Measurements from ENCODE around the gene LORICRIN.

LORICRIN gene

DNA sequence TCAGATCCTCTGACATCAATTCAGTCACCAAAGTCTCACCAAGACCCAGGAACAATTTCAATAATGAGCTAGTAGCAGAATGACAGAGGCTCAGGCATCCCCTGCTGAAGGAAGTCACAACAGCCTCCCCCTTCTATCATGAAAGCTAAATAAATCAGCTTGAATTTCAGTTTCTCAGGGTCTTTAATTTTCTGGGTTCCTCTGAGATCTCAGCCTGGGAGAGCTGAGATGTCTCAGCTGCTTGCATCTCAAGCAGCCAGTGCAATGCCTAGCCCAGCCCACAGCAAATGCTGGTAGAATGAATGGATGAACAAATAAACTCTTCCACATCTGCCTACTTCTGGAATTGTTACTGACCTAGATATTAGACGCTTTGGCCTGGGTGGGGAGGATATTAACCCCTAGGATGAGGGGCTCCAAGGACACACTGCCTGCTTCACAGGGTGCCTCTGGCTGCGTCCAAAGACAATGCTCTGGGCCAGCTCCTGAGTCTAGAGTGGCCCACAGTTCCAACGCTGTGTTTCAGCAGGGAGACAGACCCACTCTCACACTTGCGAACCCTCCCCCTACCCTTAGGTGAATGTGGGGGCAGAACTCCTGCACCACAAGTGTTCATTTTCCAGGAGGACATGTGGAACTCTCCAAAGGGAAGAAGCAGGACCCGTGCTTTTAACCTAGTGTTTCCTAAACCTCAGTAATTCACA, 11.2 kb upstream of the LORICRIN start:
- no peak overlapping the region for H3K4me3 ChIP-seq
- H3K36me3 ChIP-seq: no peaks in the 10 kb centered on the region
- no peak overlapping the region for H3K27ac ChIP-seq
- intact Hi-C loops (cut with DNase I; ENCODE audit: low total_unique reads): no loop called here
- no peaks in the 10 kb centered on the region for H3K4me1 ChIP-seq
- no peak for DNase-seq
- no peaks in the 10 kb centered on the region for H3K9me3 ChIP-seq
- TF ChIP-seq, protein P1, sequence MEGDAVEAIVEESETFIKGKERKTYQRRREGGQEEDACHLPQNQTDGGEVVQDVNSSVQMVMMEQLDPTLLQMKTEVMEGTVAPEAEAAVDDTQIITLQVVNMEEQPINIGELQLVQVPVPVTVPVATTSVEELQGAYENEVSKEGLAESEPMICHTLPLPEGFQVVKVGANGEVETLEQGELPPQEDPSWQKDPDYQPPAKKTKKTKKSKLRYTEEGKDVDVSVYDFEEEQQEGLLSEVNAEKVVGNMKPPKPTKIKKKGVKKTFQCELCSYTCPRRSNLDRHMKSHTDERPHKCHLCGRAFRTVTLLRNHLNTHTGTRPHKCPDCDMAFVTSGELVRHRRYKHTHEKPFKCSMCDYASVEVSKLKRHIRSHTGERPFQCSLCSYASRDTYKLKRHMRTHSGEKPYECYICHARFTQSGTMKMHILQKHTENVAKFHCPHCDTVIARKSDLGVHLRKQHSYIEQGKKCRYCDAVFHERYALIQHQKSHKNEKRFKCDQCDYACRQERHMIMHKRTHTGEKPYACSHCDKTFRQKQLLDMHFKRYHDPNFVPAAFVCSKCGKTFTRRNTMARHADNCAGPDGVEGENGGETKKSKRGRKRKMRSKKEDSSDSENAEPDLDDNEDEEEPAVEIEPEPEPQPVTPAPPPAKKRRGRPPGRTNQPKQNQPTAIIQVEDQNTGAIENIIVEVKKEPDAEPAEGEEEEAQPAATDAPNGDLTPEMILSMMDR (IDR thresholded peaks at IDR 0.05): no peak
- H3K27me3 ChIP-seq: peaks cover 0 to 22% of the 10 kb centered on the region in 2 donors

DNA sequence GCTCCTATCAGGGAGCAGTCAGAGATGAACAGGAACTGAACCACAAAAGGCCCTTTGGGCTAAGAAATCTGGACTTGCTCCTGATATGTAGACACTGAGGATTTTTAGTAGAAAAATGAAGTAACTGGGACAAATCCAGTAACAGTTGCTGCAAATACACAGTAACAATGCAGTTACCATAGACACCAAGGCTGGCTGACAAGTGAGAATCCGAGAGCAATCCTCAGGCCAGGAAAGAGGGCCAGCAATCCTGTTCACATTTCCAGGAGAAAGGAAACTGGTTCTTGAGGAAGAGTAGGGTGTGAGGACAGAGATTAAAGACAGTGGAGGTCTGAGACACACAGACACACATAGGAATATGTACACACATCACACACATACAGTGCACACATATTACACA, 9.3 kb upstream of the LORICRIN start:
- H3K36me3 ChIP-seq: no peaks in the 10 kb centered on the region
- H3K9me3 ChIP-seq: no peaks in the 10 kb centered on the region
- H3K27ac ChIP-seq: no peak overlapping the region
- TF ChIP-seq, protein P1 (IDR thresholded peaks at IDR 0.05): no peak
- DNase-seq: no peak
- intact Hi-C loops (cut with DNase I; ENCODE audit: low total_unique reads): no loop called here
- no peaks in the 10 kb centered on the region for H3K4me1 ChIP-seq
- no peak overlapping the region for H3K4me3 ChIP-seq
- H3K27me3 ChIP-seq: peaks cover 0 to 22% of the 10 kb centered on the region in 2 donors

DNA sequence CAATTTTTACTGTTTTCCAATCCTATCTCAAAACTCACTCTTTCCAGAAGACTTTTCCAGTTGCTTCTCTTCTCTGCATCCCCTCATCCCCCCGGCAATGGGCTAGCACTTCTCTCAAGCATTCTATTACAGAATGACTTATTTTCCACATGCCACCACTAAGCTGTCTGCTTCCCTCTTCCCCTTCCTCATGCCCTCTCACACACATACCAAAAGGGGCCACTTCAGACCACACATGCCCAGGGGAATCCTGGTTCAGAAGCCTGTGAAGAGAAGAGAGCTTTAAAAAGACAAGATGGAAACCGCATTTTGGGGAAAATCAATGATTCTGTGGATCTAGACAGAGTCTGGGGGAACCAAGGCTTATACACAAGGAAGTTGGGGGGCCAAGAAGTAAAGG, 8.4 kb upstream of the LORICRIN start:
- intact Hi-C loops (cut with DNase I; ENCODE audit: low total_unique reads): no loop called here
- no peak for DNase-seq
- no peaks in the 10 kb centered on the region for H3K4me1 ChIP-seq
- no peak overlapping the region for H3K27ac ChIP-seq
- H3K36me3 ChIP-seq: no peaks in the 10 kb centered on the region
- no peaks in the 10 kb centered on the region for H3K9me3 ChIP-seq
- H3K4me3 ChIP-seq: no peak overlapping the region
- H3K27me3 ChIP-seq: peaks cover 0 to 22% of the 10 kb centered on the region in 2 donors
- TF ChIP-seq, protein P1 (IDR thresholded peaks at IDR 0.05): no peak

DNA sequence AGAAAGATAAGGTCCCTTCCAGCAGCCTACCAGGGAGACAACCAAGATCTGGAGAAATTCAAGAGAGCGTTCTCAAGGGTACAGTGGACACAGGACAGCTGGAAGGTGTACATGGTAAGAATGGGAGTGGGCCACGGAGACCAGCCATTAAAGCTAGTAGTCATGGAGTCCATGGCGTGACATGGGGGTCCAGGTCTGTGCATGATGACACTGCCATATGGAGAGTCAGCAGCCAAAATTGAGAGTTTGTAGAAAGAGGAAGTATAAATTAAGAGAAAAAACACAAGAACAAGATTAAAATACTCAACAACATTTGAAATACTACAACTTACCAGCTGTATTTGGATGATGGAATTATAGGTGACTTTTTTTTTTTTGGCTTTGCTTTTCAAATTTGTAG, 7.9 kb upstream of the LORICRIN start:
- H3K4me1 ChIP-seq: no peaks in the 10 kb centered on the region
- no peak overlapping the region for H3K4me3 ChIP-seq
- H3K27ac ChIP-seq: no peak overlapping the region
- no peaks in the 10 kb centered on the region for H3K36me3 ChIP-seq
- DNase-seq: no peak
- H3K27me3 ChIP-seq: peaks cover 0 to 22% of the 10 kb centered on the region in 2 donors
- TF ChIP-seq, protein P1 (IDR thresholded peaks at IDR 0.05): no peak
- intact Hi-C loops (cut with DNase I; ENCODE audit: low total_unique reads): no loop called here
- no peaks in the 10 kb centered on the region for H3K9me3 ChIP-seq

DNA sequence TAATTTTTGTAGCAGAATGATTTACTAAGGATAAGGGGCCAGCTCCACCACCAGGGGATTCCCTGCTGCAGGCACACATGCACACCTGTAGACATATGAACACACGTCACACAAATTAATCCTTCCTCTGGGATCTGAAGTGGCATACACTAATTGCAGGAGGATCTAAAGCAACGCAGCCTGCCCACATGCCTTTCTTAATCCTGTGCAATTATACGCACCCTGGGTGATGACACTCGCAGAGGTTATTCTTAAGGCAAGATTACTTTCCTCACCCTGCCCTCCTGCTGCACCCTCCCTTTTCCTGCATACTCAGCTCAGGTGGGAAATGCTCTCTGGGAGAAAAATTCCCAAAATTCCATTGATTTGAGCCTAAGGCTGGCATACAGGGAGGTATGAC, 7.5 kb upstream of the LORICRIN start:
- TF ChIP-seq, protein P1 (IDR thresholded peaks at IDR 0.05): no peak
- no peak for DNase-seq
- intact Hi-C loops (cut with DNase I; ENCODE audit: low total_unique reads): no loop called here

More for the DNA sequence above, 7.5 kb upstream of the LORICRIN start:
- Histone ChIP-seq H3K36me3 (no peaks in the 10 kb centered on the region), H3K9me3 (no peaks in the 10 kb centered on the region), H3K27ac (no peak overlapping the region), H3K4me1 (no peaks in the 10 kb centered on the region), H3K4me3 (no peak overlapping the region), H3K27me3 (peaks cover 0 to 20% of the 10 kb centered on the region in 2 donors)
